H9 (cell line): ENCODE measurements around the gene TNP2. TPM values are rescaled to one million over a fixed set of nuclear protein-coding genes. Genes with fewer than 3 reads are reported as not detected.

ENCODE experiments used
- DNase-seq: peaks from one replicate; pipeline ENCODE4 v3.0.0-alpha.2; 2017
- H2AFZ ChIP-seq: one replicate; pipeline ENCODE4 v1.6.1; 2013; ENCODE audit warnings: mild to moderate bottlenecking, low read length, control low read depth, moderate library complexity
- H2AK5ac ChIP-seq: 2 replicates; pipeline ENCODE4 v1.6.1; 2013; ENCODE audit warnings: low read length, control low read depth, mixed read lengths; ENCODE audit not compliant: insufficient read length
- H2BK120ac ChIP-seq: one replicate; pipeline ENCODE4 v1.6.1; 2013; ENCODE audit warnings: low read depth, mild to moderate bottlenecking, low read length, control low read depth, inconsistent platforms; ENCODE audit not compliant: poor library complexity, severe bottlenecking
- H2BK12ac ChIP-seq: 2 replicates; pipeline ENCODE4 v1.6.1; 2013; ENCODE audit warnings: low read length, control low read depth, mixed read lengths, low read depth; ENCODE audit not compliant: insufficient read length
- H2BK15ac ChIP-seq: 2 replicates; pipeline ENCODE4 v1.6.1; 2013; ENCODE audit warnings: low read depth, low read length, control low read depth
- H2BK20ac ChIP-seq: one replicate; pipeline ENCODE4 v1.6.1; 2013; ENCODE audit warnings: low read depth, mild to moderate bottlenecking, low read length, control low read depth, inconsistent platforms; ENCODE audit not compliant: poor library complexity, severe bottlenecking
- H2BK5ac ChIP-seq: 2 replicates; pipeline ENCODE4 v1.6.1; 2013; ENCODE audit warnings: low read length, control low read depth, mixed read lengths; ENCODE audit not compliant: insufficient read length
- H3K14ac ChIP-seq: 2 replicates; pipeline ENCODE4 v1.6.1; 2013; ENCODE audit warnings: low read length, control low read depth; ENCODE audit not compliant: insufficient read depth
- H3K18ac ChIP-seq: 2 replicates; pipeline ENCODE4 v1.6.1; 2013; ENCODE audit warnings: low read depth, mild to moderate bottlenecking, mixed read lengths, low read length, control low read depth; ENCODE audit not compliant: insufficient read length
- H3K23ac ChIP-seq: 2 replicates; pipeline ENCODE4 v1.6.1; 2013; ENCODE audit warnings: low read length, control low read depth, mixed read lengths, low read depth; ENCODE audit not compliant: insufficient read length
- H3K23me2 ChIP-seq: 2 replicates; pipeline ENCODE4 v1.6.1; 2013; ENCODE audit warnings: low read depth, mild to moderate bottlenecking, mixed read lengths, low read length, control low read depth; ENCODE audit not compliant: insufficient read length, poor library complexity, severe bottlenecking
- H3K27ac ChIP-seq: 2 replicates; pipeline ENCODE4 v1.5.1; 2013; ENCODE audit warnings: low read length, control low read depth, mixed read lengths, low read depth; ENCODE audit not compliant: insufficient read length
- H3K27me3 ChIP-seq: 2 replicates; pipeline ENCODE4 v1.6.1; 2013; ENCODE audit warnings: low read length, control low read depth, inconsistent platforms; ENCODE audit not compliant: insufficient read depth
- H3K4ac ChIP-seq: 2 replicates; pipeline ENCODE4 v1.6.1; 2013; ENCODE audit warnings: low read depth, mild to moderate bottlenecking, control low read depth, inconsistent platforms, low read length, moderate library complexity
- H3K4me1 ChIP-seq: 2 replicates; pipeline ENCODE4 v1.6.1; 2013; ENCODE audit warnings: low read length, control low read depth, inconsistent platforms; ENCODE audit not compliant: insufficient read depth
- H3K4me2 ChIP-seq: 2 replicates; pipeline ENCODE4 v1.6.1; 2013; ENCODE audit warnings: low read length, control low read depth, mixed read lengths; ENCODE audit not compliant: insufficient read length, insufficient read depth
- H3K56ac ChIP-seq: 2 replicates; pipeline ENCODE4 v1.6.1; 2013; ENCODE audit warnings: low read depth, mild to moderate bottlenecking, mixed read lengths, low read length, control low read depth; ENCODE audit not compliant: insufficient read length
- H3K79me1 ChIP-seq: 2 replicates; pipeline ENCODE4 v1.6.1; 2013; ENCODE audit warnings: low read depth, mild to moderate bottlenecking, moderate library complexity, low read length, control low read depth, inconsistent platforms; ENCODE audit not compliant: insufficient read depth, poor library complexity, severe bottlenecking
- H3K79me2 ChIP-seq: 2 replicates; pipeline ENCODE4 v1.6.1; 2013; ENCODE audit warnings: low read length, control low read depth, inconsistent platforms; ENCODE audit not compliant: insufficient read depth
- H3K9ac ChIP-seq: 2 replicates; pipeline ENCODE4 v1.6.1; 2013; ENCODE audit warnings: low read length, control low read depth, mixed read lengths; ENCODE audit not compliant: insufficient read length; ENCODE audit errors: extremely low read depth
- H3K9me3 ChIP-seq: one replicate; pipeline ENCODE4 v1.6.1; 2013; ENCODE audit warnings: low read depth, low read length, inconsistent platforms; ENCODE audit not compliant: control insufficient read depth
- H3T11ph ChIP-seq: one replicate; pipeline ENCODE4 v1.6.1; 2013; ENCODE audit warnings: mild to moderate bottlenecking, low read length, control low read depth, inconsistent platforms
- H4K20me1 ChIP-seq: one replicate; pipeline ENCODE4 v1.6.1; 2013; ENCODE audit not compliant: control insufficient read depth, insufficient read length, insufficient read depth
- H4K5ac ChIP-seq: 2 replicates; pipeline ENCODE4 v1.6.1; 2013; ENCODE audit warnings: low read depth, mild to moderate bottlenecking, mixed read lengths, low read length, control low read depth; ENCODE audit not compliant: insufficient read length
- H4K8ac ChIP-seq: replicated peaks from 2 replicates; pipeline ENCODE4 v1.6.1; 2013; ENCODE audit warnings: low read length, control low read depth, mixed read lengths, low read depth; ENCODE audit not compliant: insufficient read length
- H4K91ac ChIP-seq: 2 replicates; pipeline ENCODE4 v1.6.1; 2013; ENCODE audit warnings: low read depth, mild to moderate bottlenecking, moderate library complexity, mixed read lengths, low read length, control low read depth; ENCODE audit not compliant: insufficient read length
- H3K27ac Mint-ChIP-seq, 3 experiments: 2 replicates in 2 of 3; 3 replicates in 1 of 3; pipeline ENCODE4 v1.8.0; 2020 to 2021; ENCODE audit warnings: mixed read lengths in 3 of 3, mild to moderate bottlenecking in 1 of 3, moderate library complexity in 1 of 3
- H3K27me3 Mint-ChIP-seq: 2 replicates; pipeline ENCODE4 v1.8.0; 2021; ENCODE audit warnings: low read depth, mild to moderate bottlenecking, moderate library complexity, mixed read lengths
- H3K36me3 Mint-ChIP-seq, 3 experiments: 2 replicates in 2 of 3; 3 replicates in 1 of 3; pipeline ENCODE4 v1.8.0; 2020 to 2021; ENCODE audit warnings: low read depth in 3 of 3, mixed read lengths in 3 of 3; ENCODE audit not compliant: insufficient read depth in 1 of 3
- H3K4me1 Mint-ChIP-seq, 2 experiments: 2 replicates each; pipeline ENCODE4 v1.8.0; 2020; ENCODE audit warnings: mixed read lengths in 2 of 2
- H3K4me3 Mint-ChIP-seq, 2 experiments: 2 replicates in 1 of 2; 3 replicates in 1 of 2; pipeline ENCODE4 v1.8.0; 2020 to 2021; ENCODE audit warnings: mild to moderate bottlenecking in 2 of 2, mixed read lengths in 2 of 2, moderate library complexity in 1 of 2
- H3K9me3 Mint-ChIP-seq, 2 experiments: 2 replicates in 1 of 2; 3 replicates in 1 of 2; pipeline ENCODE4 v1.8.0; 2020; ENCODE audit warnings: mild to moderate bottlenecking in 2 of 2, mixed read lengths in 2 of 2, moderate library complexity in 1 of 2
- CTCF ChIP-seq: fragments of 200-600 bp; sonication (generic); conservative IDR thresholded peaks from 3 replicates; pipeline ENCODE4 v1.8.0; 2021; ENCODE audit warnings: antibody characterized with exemption, mild to moderate bottlenecking
- WGBS: extraction: QIAGEN DNeasy Blood & Tissue Kit; methylation state at CpG from one replicate; pipeline ENCODE4 v1.1.7; 2013; ENCODE audit warnings: missing lambda C conversion rate, low lambda C conversion rate, mixed read lengths; ENCODE audit not compliant: insufficient read length; ENCODE audit errors: extremely low coverage; 5-methylcytosine and 5-hydroxymethylcytosine counted together
- total RNA-seq: library from RNA; stranded (reverse); gene quantifications from 2 replicates; pipeline ENCODE4 v1.2.1, GENCODE V29; 2021

The TNP2 gene
- total RNA-seq, 1 experiment from 2014 or later: not detected

GRCh38 chr16:11313493-11314308 is 44.6 kb upstream of the TNP2 start:
- Histone ChIP-seq H3K14ac (no peak overlapping the region; the same call in 1 of the 2 replicates), H3K18ac (no peak overlapping the region), H2BK5ac (no peak overlapping the region), H3K4ac (no peak overlapping the region), H3K56ac (no peak overlapping the region), H2AFZ (no peak overlapping the region), H3K9ac (no peak overlapping the region), H4K8ac (no peak overlapping the region), H4K91ac (no peak overlapping the region), H2BK12ac (no peak overlapping the region), H2BK15ac (no peak overlapping the region), H3T11ph (no peak overlapping the region), H2AK5ac (no peak overlapping the region), H2BK20ac (no peak overlapping the region), H3K27ac (peak overlapping the region; percentile 96), H3K23ac (no peak overlapping the region), H4K5ac (no peak overlapping the region), H3K4me2 (peak overlapping the region; percentile 63), H3K79me1 (no peaks in the 10 kb centered on the region), H4K20me1 (no peaks in the 10 kb centered on the region), H3K4me1 (peaks cover 6% of the 10 kb centered on the region; the same call in 1 of the 2 replicates), H3K79me2 (no peaks in the 10 kb centered on the region), H3K27me3 (no peaks in the 10 kb centered on the region), H3K23me2 (no peaks in the 10 kb centered on the region), H3K9me3 (no peaks in the 10 kb centered on the region), H2BK120ac (no peak overlapping the region)
- H3K27ac Mint-ChIP-seq: peak overlapping the region; percentile 59 to 98 (median 86)
- peaks cover 0 to 2% of the 10 kb centered on the region in 2 experiments; a peak in 2 of 5 replicates for H3K9me3 Mint-ChIP-seq
- no peak for TF ChIP-seq CTCF
- no peak for DNase-seq
- H3K36me3 Mint-ChIP-seq: peaks cover 3 to 4% (median 3%) of the 10 kb centered on the region in 3 experiments; a peak in 4 of 7 replicates
- peaks cover 49 to 52% of the 10 kb centered on the region in 2 experiments for H3K4me1 Mint-ChIP-seq
- H3K4me3 Mint-ChIP-seq: peak overlapping the region in 1 of 2 experiments; percentile 60; a peak in 2 of 5 replicates
- WGBS: no CpG with 5 or more reads among the region's 9 CpGs
- H3K27me3 Mint-ChIP-seq: no peaks in the 10 kb centered on the region
